Left lung (tissue), 10 donors: Measurements from ENCODE around the gene BTBD17. TPM values are rescaled to one million over a fixed set of nuclear protein-coding genes. Genes with fewer than 3 reads are reported as not detected.

Source experiments
- ATAC-seq: fragments of 200-7000 bp; cut with Tn5 transposase; one replicate; pipeline ENCODE4 v1.9.1; 2020; ENCODE audit warnings: moderate library complexity
- DNase-seq, 4 donors: peaks; one replicate each; pipeline ENCODE4 v3.0.0-alpha.2; 2013 to 2020
- H3K27ac ChIP-seq, 2 donors: fragments of 200-600 bp; sonication (generic) in 1 of 2; one replicate each; pipeline versions ENCODE4 v1.5.0 to v1.8.0; 2020 to 2021
- H3K27me3 ChIP-seq, 2 donors: fragments of 200-600 bp; sonication (generic) in 1 of 2; one replicate each; pipeline versions ENCODE4 v1.5.0 to v1.8.0; 2020 to 2021
- H3K36me3 ChIP-seq, 2 donors: fragments of 200-600 bp; sonication (generic) in 1 of 2; one replicate each; pipeline versions ENCODE4 v1.5.0 to v1.8.0; 2020 to 2021
- H3K4me1 ChIP-seq, 2 donors: fragments of 200-600 bp; one replicate each; pipeline ENCODE4 v1.8.0; 2021
- H3K4me3 ChIP-seq, 2 donors: fragments of 200-600 bp; sonication (generic) in 1 of 2; one replicate each; pipeline versions ENCODE4 v1.5.0 to v1.8.0; 2020 to 2021; ENCODE audit warnings: mild to moderate bottlenecking in 1 of 2
- H3K9me3 ChIP-seq, 2 donors: fragments of 200-600 bp; sonication (generic) in 1 of 2; one replicate each; pipeline versions ENCODE4 v1.5.0 to v1.8.0; 2020 to 2021
- CTCF ChIP-seq, 2 donors: fragments of 200-600 bp; sonication (generic) in 1 of 2; IDR thresholded peaks; one replicate each; pipeline versions ENCODE4 v1.5.0 to v1.8.0; 2021; ENCODE audit warnings: antibody characterized with exemption in 2 of 2
- intact Hi-C, 2 donors: fragments of 100-400 bp; cut with DNase I; formaldehyde crosslinking; loops; one replicate each; pipeline versions ENCODE4 v1.11.2 to v1.14.2; 2022
- polyA plus RNA-seq, 6 donors: library from polyadenylated mRNA; unstranded; fragments of 120-200 nt; gene quantifications; one replicate each; pipeline ENCODE4 v1.2.1, GENCODE V29; 2013; ENCODE audit not compliant: insufficient read length in 6 of 6
- total RNA-seq, 2 donors: library from RNA; stranded (reverse); fragmentation: NEBNext Ultra II Directional; extraction: Animal tissue kit (Norgen Biotek cat#: 25700); gene quantifications; one replicate each; pipeline ENCODE4 v1.2.1, GENCODE V29; 2021
- donor health status: DM: no; HTN: yes; CAD: no.
- donor health status: DM: no; HTN: no; CAD: no.

BTBD17 gene
- total and polyA plus RNA-seq, 8 donors, result 0.60 to 1.2 (median 1.0) TPM; not detected in 2

- ATAC-seq, result no peak
- intact Hi-C loops, result no loop called here
- no peaks in the 10 kb centered on the region for H3K36me3 ChIP-seq
- no peaks in the 10 kb centered on the region for H3K27me3 ChIP-seq
- no peak for DNase-seq
- no peaks in the 10 kb centered on the region for H3K4me1 ChIP-seq
- H3K27ac ChIP-seq, result no peak overlapping the region
- TF ChIP-seq CTCF (IDR thresholded peaks at IDR 0.05), result no peak
- H3K4me3 ChIP-seq, result no peak overlapping the region
- H3K9me3 ChIP-seq, result no peaks in the 10 kb centered on the region
These were observed 34.9 kb upstream of the BTBD17 start for GRCh38 chr17:74396567-74396966.

- no peak overlapping the region for H3K27ac ChIP-seq
- H3K9me3 ChIP-seq, result no peaks in the 10 kb centered on the region
- TF ChIP-seq CTCF (IDR thresholded peaks at IDR 0.05), result no peak
- DNase-seq, result no peak
- no peak for ATAC-seq
- no peaks in the 10 kb centered on the region for H3K36me3 ChIP-seq
- intact Hi-C loops, result no loop called here
- no peaks in the 10 kb centered on the region for H3K27me3 ChIP-seq
- no peak overlapping the region for H3K4me3 ChIP-seq
- H3K4me1 ChIP-seq, result no peaks in the 10 kb centered on the region
These were observed 33.3 kb upstream of the BTBD17 start for GRCh38 chr17:74394977-74395376.

GRCh38 chr17:74394275-74394950 is 32.7 kb upstream of the BTBD17 start:
- no peaks in the 10 kb centered on the region for H3K4me1 ChIP-seq
- no peaks in the 10 kb centered on the region for H3K9me3 ChIP-seq
- intact Hi-C loops, result no loop called here
- DNase-seq, result no peak
- no peaks in the 10 kb centered on the region for H3K36me3 ChIP-seq
- H3K27me3 ChIP-seq, result no peaks in the 10 kb centered on the region
- ATAC-seq, result no peak
- no peak overlapping the region for H3K4me3 ChIP-seq
- TF ChIP-seq CTCF (IDR thresholded peaks at IDR 0.05), result no peak
- H3K27ac ChIP-seq, result no peak overlapping the region

- DNase-seq, result no peak
- peak; percentile 26 for ATAC-seq
- H3K27me3 ChIP-seq, result no peaks in the 10 kb centered on the region
- no peak overlapping the region for H3K4me3 ChIP-seq
- H3K36me3 ChIP-seq, result no peaks in the 10 kb centered on the region
- intact Hi-C loops, result no loop called here
- no peak overlapping the region for H3K27ac ChIP-seq
- no peak for TF ChIP-seq CTCF (IDR thresholded peaks at IDR 0.05)
- no peaks in the 10 kb centered on the region for H3K4me1 ChIP-seq
- H3K9me3 ChIP-seq, result no peaks in the 10 kb centered on the region
These were observed 31.8 kb upstream of the BTBD17 start for GRCh38 chr17:74393346-74393942.

GRCh38 chr17:74392848-74393247 is 31.2 kb upstream of the BTBD17 start:
- Histone ChIP-seq H3K4me3 (no peak overlapping the region), H3K36me3 (no peaks in the 10 kb centered on the region), H3K27me3 (no peaks in the 10 kb centered on the region), H3K4me1 (no peaks in the 10 kb centered on the region), H3K27ac (no peak overlapping the region), H3K9me3 (no peaks in the 10 kb centered on the region)
- TF ChIP-seq CTCF (IDR thresholded peaks at IDR 0.05), result no peak
- no peak for DNase-seq
- intact Hi-C loops, result no loop called here
- ATAC-seq, result no peak
